ENCODE results near the gene MAP3K12.

- TF ChIP-seq CTCF (conservative IDR thresholded peaks at IDR 0.05; ENCODE audit: low read depth, low read length) (no peak), POLR2A (IDR thresholded peaks at IDR 0.05; ENCODE audit: low read depth, low read length) (no peak), RAD21 (IDR thresholded peaks at IDR 0.05; ENCODE audit: low read length) (no peak), MAZ (IDR thresholded peaks at IDR 0.05; ENCODE audit: borderline replicate concordance, low read depth, low read length) (no peak), SMC3 (IDR thresholded peaks at IDR 0.05; ENCODE audit: low read depth, low read length) (no peak), RCOR1 (IDR thresholded peaks at IDR 0.05; ENCODE audit: insufficient replicate concordance, low read length) (no peak), RFX5 (IDR thresholded peaks at IDR 0.05; ENCODE audit: low read depth, low read length) (no peak), MXI1 (IDR thresholded peaks at IDR 0.05; ENCODE audit: borderline replicate concordance, low read depth, low read length) (no peak)
Observed at GRCh38 chr12:53539526-53539925, 40.3 kb upstream of the MAP3K12 start.

Data from IMR-90 (cell line).